ENCODE data around the gene XRCC3. TPM values are rescaled to one million over a fixed set of nuclear protein-coding genes. Genes with fewer than 3 reads are reported as not detected.

XRCC3 gene
- total and polyA plus RNA-seq, 2 experiments from 2014 or later = 20.4 to 72.9 TPM

- TF ChIP-seq ETS1 (IDR thresholded peaks at IDR 0.05) (no peak), STAT1 (IDR thresholded peaks at IDR 0.05; ENCODE audit: unreplicated experiment) (no peak), POLR2AphosphoS5 (IDR thresholded peaks at IDR 0.05; ENCODE audit: low read depth) (no peak)
These were observed 12.9 kb upstream of the XRCC3 start (continued) for GRCh38 chr14:103728141-103728540.

DNA sequence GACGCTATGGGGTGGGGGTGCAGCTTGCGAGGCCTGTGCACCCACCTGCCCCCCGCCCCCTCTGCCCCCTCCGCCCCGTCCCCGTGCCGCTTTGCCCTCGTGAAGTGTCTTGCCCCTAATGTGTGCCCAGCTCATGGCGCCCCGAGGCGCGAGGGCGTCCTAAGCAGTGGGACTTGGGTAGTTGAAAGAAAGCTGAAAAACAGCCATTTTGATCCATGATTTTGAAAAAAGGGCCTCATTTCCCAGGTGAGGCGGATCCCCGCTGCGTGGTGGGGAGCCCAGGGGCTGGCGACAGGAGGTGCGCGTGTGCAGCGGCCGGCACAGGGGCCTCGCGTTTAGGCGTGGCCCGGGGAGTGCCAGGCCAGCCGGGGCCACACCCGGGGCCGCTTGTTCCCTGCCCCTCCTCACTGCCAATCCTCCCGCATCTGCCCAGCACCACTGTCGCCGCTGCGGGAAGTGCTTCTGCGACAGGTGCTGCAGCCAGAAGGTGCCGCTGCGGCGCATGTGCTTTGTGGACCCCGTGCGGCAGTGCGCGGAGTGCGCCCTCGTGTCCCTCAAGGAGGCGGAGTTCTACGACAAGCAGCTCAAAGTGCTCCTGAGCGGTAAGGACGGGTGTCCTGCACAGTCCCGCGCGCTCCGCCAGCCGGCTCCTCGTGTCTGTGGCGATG lies 12.2 kb upstream of the XRCC3 start:
- peak overlapping the region; percentile 67 for H3K4me2 ChIP-seq
- H3K4me1 ChIP-seq (ENCODE audit: insufficient read depth) = no peaks in the 10 kb centered on the region
- peaks cover 13% of the 10 kb centered on the region for H3K36me3 Mint-ChIP-seq (ENCODE audit: low read depth)
- no peaks in the 10 kb centered on the region for H3K27me3 ChIP-seq (ENCODE audit: insufficient read depth)
- no peak overlapping the region for H2AFZ ChIP-seq
- H3K9me3 Mint-ChIP-seq = no peaks in the 10 kb centered on the region
- H3K4me3 Mint-ChIP-seq = no peak overlapping the region
- no peak overlapping the region for H3K27ac Mint-ChIP-seq
- peaks cover 7% of the 10 kb centered on the region; the same call in 1 of the 2 replicates for H4K20me1 ChIP-seq (replicated peaks; ENCODE audit: insufficient read depth)
- ATAC-seq (peak; percentile 84), DNase-seq (ENCODE audit: low spot score) (peak; percentile 85)
- H3K27me3 Mint-ChIP-seq (ENCODE audit: insufficient read depth, low read depth, poor library complexity) = peaks cover 2% of the 10 kb centered on the region
- no peak for TF ChIP-seq ZNF114 (CRISPR knock-in tag; IDR thresholded peaks at IDR 0.05)
- TF ChIP-seq, protein P1, sequence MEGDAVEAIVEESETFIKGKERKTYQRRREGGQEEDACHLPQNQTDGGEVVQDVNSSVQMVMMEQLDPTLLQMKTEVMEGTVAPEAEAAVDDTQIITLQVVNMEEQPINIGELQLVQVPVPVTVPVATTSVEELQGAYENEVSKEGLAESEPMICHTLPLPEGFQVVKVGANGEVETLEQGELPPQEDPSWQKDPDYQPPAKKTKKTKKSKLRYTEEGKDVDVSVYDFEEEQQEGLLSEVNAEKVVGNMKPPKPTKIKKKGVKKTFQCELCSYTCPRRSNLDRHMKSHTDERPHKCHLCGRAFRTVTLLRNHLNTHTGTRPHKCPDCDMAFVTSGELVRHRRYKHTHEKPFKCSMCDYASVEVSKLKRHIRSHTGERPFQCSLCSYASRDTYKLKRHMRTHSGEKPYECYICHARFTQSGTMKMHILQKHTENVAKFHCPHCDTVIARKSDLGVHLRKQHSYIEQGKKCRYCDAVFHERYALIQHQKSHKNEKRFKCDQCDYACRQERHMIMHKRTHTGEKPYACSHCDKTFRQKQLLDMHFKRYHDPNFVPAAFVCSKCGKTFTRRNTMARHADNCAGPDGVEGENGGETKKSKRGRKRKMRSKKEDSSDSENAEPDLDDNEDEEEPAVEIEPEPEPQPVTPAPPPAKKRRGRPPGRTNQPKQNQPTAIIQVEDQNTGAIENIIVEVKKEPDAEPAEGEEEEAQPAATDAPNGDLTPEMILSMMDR (conservative IDR thresholded peaks at IDR 0.05; ENCODE audit: low read depth in 2 of 2) = peak; percentile 32 to 64; a peak in 3 of 4 replicates
- no peak overlapping the region for H3K27ac ChIP-seq (ENCODE audit: low read depth)
- H3K36me3 ChIP-seq (ENCODE audit: insufficient read depth) = no peaks in the 10 kb centered on the region
- peaks cover 23% of the 10 kb centered on the region for H3K79me2 ChIP-seq (replicated peaks; ENCODE audit: insufficient read depth)
- H3K4me1 Mint-ChIP-seq = peaks cover 5% of the 10 kb centered on the region; the same call in 1 of the 3 replicates
- peak overlapping the region; percentile 41; the same call in 1 of the 2 replicates for H3K4me3 ChIP-seq
- H3K9me2 ChIP-seq (ENCODE audit: insufficient read depth) = no peaks in the 10 kb centered on the region
- no peaks in the 10 kb centered on the region for H3F3A ChIP-seq (replicated peaks; ENCODE audit: low read depth)

- no peak for ATAC-seq
- Histone ChIP-seq H3K36me3 (ENCODE audit: insufficient read depth) (no peaks in the 10 kb centered on the region), H3K4me3 (no peak overlapping the region), H2AFZ (no peak overlapping the region), H4K20me1 (replicated peaks; ENCODE audit: insufficient read depth) (peaks cover 7% of the 10 kb centered on the region), H3K79me2 (replicated peaks; ENCODE audit: insufficient read depth) (peaks cover 33% of the 10 kb centered on the region), H3K27me3 (ENCODE audit: insufficient read depth) (no peaks in the 10 kb centered on the region), H3F3A (replicated peaks; ENCODE audit: low read depth) (no peaks in the 10 kb centered on the region), H3K27ac (ENCODE audit: low read depth) (no peak overlapping the region), H3K4me1 (ENCODE audit: insufficient read depth) (no peaks in the 10 kb centered on the region), H3K4me2 (no peak overlapping the region), H3K9me2 (ENCODE audit: insufficient read depth) (no peaks in the 10 kb centered on the region)
- Mint-ChIP-seq H3K27me3 (ENCODE audit: insufficient read depth, low read depth, poor library complexity) (peaks cover 2% of the 10 kb centered on the region), H3K4me1 (peaks cover 5% of the 10 kb centered on the region; the same call in 1 of the 3 replicates), H3K4me3 (no peak overlapping the region), H3K9me3 (no peaks in the 10 kb centered on the region), H3K36me3 (ENCODE audit: low read depth) (peaks cover 13% of the 10 kb centered on the region), H3K27ac (no peak overlapping the region)
- TF ChIP-seq EZH2phosphoT487 (IDR thresholded peaks at IDR 0.05; ENCODE audit: unreplicated experiment) (no peak), EZH2 (IDR thresholded peaks at IDR 0.05; ENCODE audit: low read depth, unreplicated experiment) (no peak), ZNF114 (CRISPR knock-in tag; IDR thresholded peaks at IDR 0.05) (no peak), STAT1 (IDR thresholded peaks at IDR 0.05; ENCODE audit: unreplicated experiment) (no peak)
- DNase-seq (ENCODE audit: low spot score) = no peak
These were observed 11.2 kb upstream of the XRCC3 start for GRCh38 chr14:103726474-103726873.

All from GM23338 (cell line).